BJ (cell line): Measurements from ENCODE around the gene CDH2. TPM values are rescaled to one million over a fixed set of nuclear protein-coding genes. Genes with fewer than 3 reads are reported as not detected.
A peak's percentile ranks its signal among the peaks of the same experiment; 100 is the strongest.

Source experiments
- CTCF ChIA-PET: fragments of 350-600 bp; formaldehyde crosslinking; extraction: SDS; loops from one replicate; lab custom pipeline; 2021; ENCODE audit warnings: antibody characterized with exemption, inconsistent platforms; lab: Yijun Ruan, JAX
- POLR2A ChIA-PET: fragments of 300-600 bp; sonication (Branson Sonifier 250); formaldehyde crosslinking; extraction: SDS; loops from one replicate; lab custom pipeline; 2021; ENCODE audit warnings: antibody characterized with exemption; lab: Charles Lee
- DNase-seq: peaks from one replicate; pipeline ENCODE4 v3.0.0-alpha.2; 2011; ENCODE audit warnings: low read depth
- H3K27me3 ChIP-seq: 2 replicates; pipeline ENCODE4 v1.6.0; 2011; ENCODE audit warnings: low read length; ENCODE audit not compliant: control insufficient read depth, insufficient read depth
- H3K36me3 ChIP-seq: 2 replicates; pipeline ENCODE4 v1.5.1; 2011; ENCODE audit warnings: low read length; ENCODE audit not compliant: control insufficient read depth, insufficient read depth
- H3K4me3 ChIP-seq: 2 replicates; pipeline ENCODE4 v1.5.1; 2011; ENCODE audit warnings: low read depth, mild to moderate bottlenecking, control low read depth, low read length
- CTCF ChIP-seq: IDR thresholded peaks from 2 replicates; pipeline ENCODE4 v1.5.1; 2011; ENCODE audit warnings: low read depth, mild to moderate bottlenecking, control low read depth, inconsistent platforms, low read length, moderate library complexity; ENCODE audit not compliant: insufficient read depth
- polyA plus RNA-seq: library from polyadenylated mRNA; depleted of rRNA; stranded (reverse); fragments of >200 nt; gene quantifications from 2 replicates; pipeline ENCODE4 v1.2.3, GENCODE V29; 2011

Gene CDH2
- polyA plus RNA-seq, 1 experiment, result 180 TPM

GRCh38 chr18:28175930-28176697 is 816 bp downstream of the CDH2 start:
- Histone ChIP-seq H3K27me3 (no peaks in the 10 kb centered on the region), H3K36me3 (no peaks in the 10 kb centered on the region), H3K4me3 (peak overlapping the region; percentile 95)
- no peak for DNase-seq
- POLR2A ChIA-PET, result no interaction called here
- CTCF ChIA-PET, result no interaction called here
- 0 out of 2 replicates have a peak, but pooled peaks have one; percentile 8 for TF ChIP-seq CTCF

GRCh38 chr18:28175150-28175929 is 1.6 kb downstream of the CDH2 start:
- Histone ChIP-seq H3K36me3 (no peaks in the 10 kb centered on the region), H3K4me3 (peak overlapping the region; percentile 95), H3K27me3 (no peaks in the 10 kb centered on the region)
- ChIA-PET POLR2A (no interaction called here), CTCF (no interaction called here)
- no peak for TF ChIP-seq CTCF
- no peak for DNase-seq

- ChIA-PET CTCF (interaction anchor here (0.7 to 1.7 kb wide), 3 partner anchors 12 to 161 kb away, joined by 3 to 4 read pairs (median 3); no protein-coding TSS in a partner anchor), POLR2A (no interaction called here)
- Histone ChIP-seq H3K36me3 (no peaks in the 10 kb centered on the region), H3K27me3 (no peaks in the 10 kb centered on the region), H3K4me3 (peak overlapping the region; percentile 95)
- TF ChIP-seq CTCF, result no peak
- no peak for DNase-seq
Measured at GRCh38 chr18:28174181-28174905, 2.6 kb downstream of the CDH2 start.

GRCh38 chr18:28171837-28172236 is 5.1 kb downstream of the CDH2 start:
- Histone ChIP-seq H3K36me3 (no peaks in the 10 kb centered on the region), H3K27me3 (no peaks in the 10 kb centered on the region), H3K4me3 (no peak overlapping the region)
- no peak for TF ChIP-seq CTCF
- ChIA-PET POLR2A (no interaction called here), CTCF (interaction anchor here (0.7 kb wide), 1 partner anchor 158 kb away, joined by 3 read pairs; no protein-coding TSS in a partner anchor)
- DNase-seq, result no peak
